Muscle of leg (tissue), 16 donors: ENCODE data around the gene KRTAP10-6. TPM values are rescaled to one million over a fixed set of nuclear protein-coding genes. Genes with fewer than 3 reads are reported as not detected.
"Not testable (repeated sequence)": the region's sequence is repeated elsewhere in the genome, so short reads cannot be mapped to it uniquely, and the experiment has no call there.

Source experiments
- DNase-seq: peaks from one replicate; pipeline ENCODE4 v3.0.0; 2013
- H3K27ac ChIP-seq: one replicate; pipeline ENCODE4 v1.5.1; 2013; ENCODE audit warnings: mild to moderate bottlenecking, low read length, control low read depth
- H3K27me3 ChIP-seq: one replicate; pipeline ENCODE4 v1.6.1; 2013; ENCODE audit warnings: low read length; ENCODE audit not compliant: control insufficient read depth, insufficient read depth
- H3K36me3 ChIP-seq: one replicate; pipeline ENCODE4 v1.6.1; 2013; ENCODE audit warnings: low read length; ENCODE audit not compliant: control insufficient read depth, insufficient read depth
- H3K4me1 ChIP-seq: one replicate; pipeline ENCODE4 v1.6.1; 2013; ENCODE audit warnings: low read length; ENCODE audit not compliant: control insufficient read depth, insufficient read depth
- H3K4me3 ChIP-seq: one replicate; pipeline ENCODE4 v1.5.1; 2013; ENCODE audit warnings: low read length, control low read depth
- H3K9me3 ChIP-seq: replicated peaks from 2 replicates; pipeline ENCODE4 v1.6.1; 2013; ENCODE audit warnings: low read depth, low read length; ENCODE audit not compliant: control insufficient read depth
- WGBS: methylation state at CpG from one replicate; pipeline ENCODE4 v1.1.5; 2013; ENCODE audit warnings: missing lambda C conversion rate; ENCODE audit not compliant: insufficient coverage; 5-methylcytosine and 5-hydroxymethylcytosine counted together
- long read RNA-seq, 11 donors: transcript quantifications; one replicate each; lab custom pipeline, GENCODE V29; 2026
- polyA plus RNA-seq, 8 donors: library from polyadenylated mRNA; unstranded; fragments of 120-200 nt; gene quantifications; one replicate each; pipeline versions ENCODE4 v1.2.1 to v1.2.3, GENCODE V29; 2013; ENCODE audit warnings: inconsistent platforms in 1 of 8, low replicate concordance in 1 of 8; ENCODE audit not compliant: insufficient read length in 8 of 8, insufficient read depth in 1 of 8
- total RNA-seq: library from RNA; stranded (reverse); fragments of 120-200 nt; gene quantifications from one replicate; pipeline ENCODE4 v1.2.4, GENCODE V29; 2013

KRTAP10-6 gene, protein sequence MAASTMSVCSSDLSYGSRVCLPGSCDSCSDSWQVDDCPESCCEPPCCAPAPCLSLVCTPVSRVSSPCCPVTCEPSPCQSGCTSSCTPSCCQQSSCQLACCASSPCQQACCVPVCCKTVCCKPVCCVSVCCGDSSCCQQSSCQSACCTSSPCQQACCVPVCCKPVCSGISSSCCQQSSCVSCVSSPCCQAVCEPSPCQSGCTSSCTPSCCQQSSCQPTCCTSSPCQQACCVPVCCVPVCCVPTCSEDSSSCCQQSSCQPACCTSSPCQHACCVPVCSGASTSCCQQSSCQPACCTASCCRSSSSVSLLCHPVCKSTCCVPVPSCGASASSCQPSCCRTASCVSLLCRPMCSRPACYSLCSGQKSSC
- total RNA-seq (not detected), polyA plus RNA-seq (not detected)
- long read RNA-seq, donor 1 = 0 reads
- long read RNA-seq, donor 2 = 0 reads
- long read RNA-seq, donor 3 = 0 reads
- long read RNA-seq, donor 4 = 0 reads
- long read RNA-seq, donor 5 = 0 reads
- long read RNA-seq, donor 6 = 0 reads
- long read RNA-seq, donor 7 = 0 reads
- long read RNA-seq, donor 8 = 0 reads
- long read RNA-seq, donor 9 = 0 reads
- long read RNA-seq, donor 10 = 0 reads
- long read RNA-seq, donor 11 = 0 reads

GRCh38 chr21:44592446-44593311 is at the start of gene KRTAP10-6:
TSS of gene KRTAP10-6 (minus strand) at chr21:44592505. CDS start at chr21:44592484, 21 bp downstream.
- Histone ChIP-seq H3K36me3 (no peaks in the 10 kb centered on the region), H3K9me3 (no peaks in the 10 kb centered on the region), H3K27ac (no peak within 1 kb of the TSS), H3K4me1 (peaks cover 16% of the 10 kb centered on the region), H3K27me3 (no peaks in the 10 kb centered on the region), H3K4me3 (no peak within 1 kb of the TSS)
- WGBS = 49% methylated on average over 26 of the region's 33 CpGs
- DNase-seq = no peak

- no peak for DNase-seq
- Histone ChIP-seq H3K27me3 (no peaks in the 10 kb centered on the region), H3K4me1 (peaks cover 2% of the 10 kb centered on the region), H3K27ac (no peak overlapping the region), H3K9me3 (peaks cover 9% of the 10 kb centered on the region), H3K36me3 (no peaks in the 10 kb centered on the region), H3K4me3 (no peak overlapping the region)
- 88% methylated on average over 3 of the region's 5 CpGs for WGBS
Measured at GRCh38 chr21:44640761-44641160, 48.5 kb upstream of the KRTAP10-6 start.

GRCh38 chr21:44639331-44639655 is 47.0 kb upstream of the KRTAP10-6 start:
- peaks cover 7% of the 10 kb centered on the region for H3K9me3 ChIP-seq
- 79% methylated on average over 12 of the region's 12 CpGs for WGBS
- no peaks in the 10 kb centered on the region for H3K27me3 ChIP-seq
- H3K4me3 ChIP-seq = no peak overlapping the region
- no peak for DNase-seq
- no peak overlapping the region for H3K27ac ChIP-seq
- no peaks in the 10 kb centered on the region for H3K36me3 ChIP-seq
- H3K4me1 ChIP-seq = peaks cover 2% of the 10 kb centered on the region

DNA sequence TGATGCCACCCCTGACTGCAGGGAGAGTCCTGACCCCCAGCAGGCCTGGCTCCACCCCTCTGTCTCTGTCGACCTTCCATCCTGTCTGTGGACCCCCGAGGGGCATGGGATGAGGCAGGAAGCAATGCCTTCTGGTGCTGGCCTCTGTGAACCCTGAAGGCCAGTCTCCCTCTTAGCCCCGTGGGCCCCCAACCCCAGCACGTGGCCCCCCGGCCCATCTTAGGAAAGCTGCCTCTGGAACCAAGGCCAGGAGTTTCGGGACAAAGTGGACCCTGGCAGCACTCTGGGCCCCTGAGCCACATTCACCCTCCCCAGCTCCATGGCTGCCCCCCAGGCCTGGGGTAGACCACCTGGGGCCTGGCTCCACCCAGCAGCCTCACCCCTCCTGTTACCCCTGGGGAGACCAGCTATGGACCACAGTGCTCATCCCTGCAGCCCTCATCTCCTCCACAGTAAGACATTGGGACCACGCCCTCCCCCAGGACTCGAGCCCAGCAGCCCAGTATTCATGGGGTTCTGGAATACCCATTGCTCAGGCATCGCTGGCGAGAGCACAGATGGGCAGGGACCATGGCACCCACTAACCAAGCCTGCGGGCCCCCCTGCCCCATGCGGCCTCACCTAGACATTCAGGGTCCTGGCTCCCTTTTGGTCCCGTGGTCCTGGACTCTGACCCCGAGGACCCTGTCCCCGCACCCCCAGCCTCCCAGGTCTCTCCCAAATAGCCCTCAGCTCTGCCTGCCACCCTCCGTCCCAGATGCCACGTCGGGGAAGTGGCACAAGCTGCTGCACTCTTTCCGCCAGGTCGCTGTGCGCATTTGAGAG is 46.4 kb upstream of the KRTAP10-6 start:
- not testable (repeated sequence) for DNase-seq, H3K36me3 ChIP-seq, H3K4me3 ChIP-seq, H3K27me3 ChIP-seq, H3K4me1 ChIP-seq, H3K27ac ChIP-seq, H3K9me3 ChIP-seq
- 89% methylated on average over 13 of the region's 21 CpGs for WGBS

- H3K4me3 ChIP-seq, H3K9me3 ChIP-seq, H3K4me1 ChIP-seq, H3K27me3 ChIP-seq, H3K27ac ChIP-seq, DNase-seq, H3K36me3 ChIP-seq: not testable (repeated sequence)
- WGBS = 57% methylated on average over 3 of the region's 12 CpGs
Measured at GRCh38 chr21:44637851-44638348, 45.6 kb upstream of the KRTAP10-6 start.

- peaks cover 2% of the 10 kb centered on the region for H3K4me1 ChIP-seq
- no peak within 1 kb of the TSS for H3K27ac ChIP-seq
- 61% methylated on average over 15 of the region's 21 CpGs for WGBS
- no peaks in the 10 kb centered on the region for H3K27me3 ChIP-seq
- no peaks in the 10 kb centered on the region for H3K36me3 ChIP-seq
- H3K4me3 ChIP-seq = no peak within 1 kb of the TSS
- peaks cover 2% of the 10 kb centered on the region for H3K9me3 ChIP-seq
- DNase-seq = no peak
Measured at GRCh38 chr21:44637018-44637850, 44.9 kb upstream of the KRTAP10-6 start, which contains the start of gene KRTAP10-10. TSS of gene KRTAP10-10 (plus strand) at chr21:44637356. CDS start at chr21:44637418, 62 bp downstream.

DNA sequence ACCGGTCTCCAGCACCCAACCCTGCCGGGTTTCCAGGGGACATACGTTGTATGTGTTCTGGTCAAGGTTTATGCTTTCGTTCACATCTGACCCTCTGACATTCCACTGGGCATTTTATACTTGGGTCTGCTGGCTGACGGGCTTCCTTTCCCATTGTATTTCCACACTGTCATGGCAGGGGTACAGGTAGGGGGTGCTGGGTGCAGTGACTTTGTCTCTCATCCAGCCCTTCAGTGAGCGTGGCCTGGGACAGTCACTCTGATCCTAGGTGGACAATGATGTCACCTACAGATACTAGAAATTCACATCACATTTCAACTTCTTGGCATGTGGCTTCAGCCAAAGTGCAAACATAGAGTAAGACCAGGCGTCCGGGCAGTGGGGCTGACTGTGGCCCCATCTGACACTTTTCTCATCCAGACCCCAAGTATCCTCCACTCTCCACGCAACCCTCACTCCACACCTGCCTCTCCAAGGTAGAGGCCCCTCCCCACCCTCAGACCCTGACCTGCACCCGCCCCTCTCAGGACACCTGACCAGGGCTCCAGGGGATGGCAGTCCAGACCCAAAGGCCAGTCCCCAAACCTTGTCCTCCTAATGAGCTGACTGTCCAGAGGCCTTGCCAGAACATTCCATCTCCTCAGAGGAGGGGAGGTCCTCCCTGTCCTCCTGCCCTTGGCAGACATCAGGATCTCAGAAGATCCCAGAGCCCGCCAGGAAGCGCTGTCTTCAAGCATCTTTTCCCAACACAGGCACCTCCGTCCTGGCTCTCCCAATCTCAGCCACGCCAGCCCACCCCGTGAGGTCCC is 44.1 kb upstream of the KRTAP10-6 start:
- DNase-seq = no peak
- peaks cover 2% of the 10 kb centered on the region for H3K4me1 ChIP-seq
- WGBS = 72% methylated on average over 13 of the region's 15 CpGs
- H3K9me3 ChIP-seq = peaks cover 6% of the 10 kb centered on the region
- H3K36me3 ChIP-seq = no peaks in the 10 kb centered on the region
- no peaks in the 10 kb centered on the region for H3K27me3 ChIP-seq
- H3K4me3 ChIP-seq = no peak overlapping the region
- no peak overlapping the region for H3K27ac ChIP-seq

DNA sequence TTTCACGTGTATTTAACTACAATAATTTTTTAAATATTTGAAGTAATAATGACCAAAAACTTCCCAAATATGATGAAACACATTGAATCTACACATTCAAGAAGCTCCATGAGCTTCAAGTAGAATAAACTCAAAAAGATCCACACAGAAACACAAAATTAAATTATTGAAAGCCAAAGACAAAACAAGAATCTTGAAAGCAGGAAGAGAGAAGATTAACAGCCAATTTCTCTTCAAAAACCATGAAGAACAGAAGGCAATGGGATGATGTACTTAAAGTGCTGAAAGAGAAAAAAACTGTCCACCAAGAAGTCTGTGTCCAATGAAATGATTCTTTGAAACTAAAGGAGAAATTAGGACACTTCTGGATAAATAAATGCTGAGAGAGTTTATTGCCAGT is 39.8 kb upstream of the KRTAP10-6 start:
- Histone ChIP-seq H3K4me3 (no peak overlapping the region), H3K27me3 (peaks cover 6% of the 10 kb centered on the region), H3K4me1 (peaks cover 3% of the 10 kb centered on the region), H3K27ac (no peak overlapping the region), H3K9me3 (peaks cover 7% of the 10 kb centered on the region), H3K36me3 (no peaks in the 10 kb centered on the region)
- no CpG with 5 or more reads among the region's 1 CpG for WGBS
- DNase-seq = no peak
